Gastroesophageal sphincter (tissue), 3 donors: Measurements from ENCODE around the gene ERBB2.

Experiments used
- EP300 ChIP-seq: sonication (generic); formaldehyde crosslinking; IDR thresholded peaks from one replicate; pipeline ENCODE4 v1.6.1; 2017; ENCODE audit warnings: antibody characterized with exemption, mild to moderate bottlenecking
- POLR2A ChIP-seq, 2 donors: fragments of 450-650 bp; IDR thresholded peaks; one replicate each; pipeline ENCODE4 v1.6.1; 2017; ENCODE audit warnings: antibody characterized with exemption in 2 of 2, mild to moderate bottlenecking in 2 of 2, moderate library complexity in 1 of 2
- POLR2AphosphoS5 ChIP-seq: sonication (generic); formaldehyde crosslinking; IDR thresholded peaks from one replicate; pipeline ENCODE4 v1.6.1; 2017; ENCODE audit warnings: antibody characterized with exemption
- TF ChIP-seq, protein P1 (sequence below), 4 experiments: fragments of 200-600 bp in 2 of 4; fragments of 450-650 bp in 2 of 4; sonication (generic) in 1 of 4; IDR thresholded peaks; one replicate each; pipeline ENCODE4 v1.5.1; 2017 to 2019; ENCODE audit warnings: antibody characterized with exemption in 4 of 4, mild to moderate bottlenecking in 2 of 4, moderate library complexity in 2 of 4

DNA sequence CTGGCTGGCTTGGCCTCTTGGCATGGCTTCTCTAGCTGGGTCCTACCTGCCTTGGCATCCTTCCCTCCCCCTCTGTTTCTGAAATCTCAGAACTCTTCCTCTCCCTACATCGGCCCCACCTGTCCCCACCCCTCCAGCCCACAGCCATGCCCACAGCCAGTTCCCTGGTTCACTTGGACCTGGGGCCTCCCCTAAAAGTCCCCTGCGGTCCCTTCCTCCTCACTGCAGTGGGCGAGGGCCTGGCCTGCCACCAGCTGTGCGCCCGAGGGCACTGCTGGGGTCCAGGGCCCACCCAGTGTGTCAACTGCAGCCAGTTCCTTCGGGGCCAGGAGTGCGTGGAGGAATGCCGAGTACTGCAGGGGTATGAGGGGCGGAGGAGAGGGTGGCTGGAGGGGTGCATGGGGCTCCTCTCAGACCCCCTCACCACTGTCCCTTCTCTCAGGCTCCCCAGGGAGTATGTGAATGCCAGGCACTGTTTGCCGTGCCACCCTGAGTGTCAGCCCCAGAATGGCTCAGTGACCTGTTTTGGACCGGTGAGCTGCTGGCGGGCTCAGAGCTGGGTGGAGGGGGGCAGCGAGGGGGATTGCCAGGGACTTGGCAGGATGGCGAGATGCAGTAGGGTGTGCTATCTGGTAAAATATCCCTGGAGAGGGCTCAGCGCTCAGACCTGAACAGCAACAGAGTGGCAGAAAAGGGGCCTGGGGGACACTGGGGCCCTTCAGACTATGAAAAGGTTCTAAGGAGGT lies 16.4 kb downstream of the ERBB2 start:
- TF ChIP-seq POLR2A (IDR thresholded peaks at IDR 0.05) (no peak), EP300 (no peak), POLR2AphosphoS5 (no peak)
- TF ChIP-seq, protein P1, sequence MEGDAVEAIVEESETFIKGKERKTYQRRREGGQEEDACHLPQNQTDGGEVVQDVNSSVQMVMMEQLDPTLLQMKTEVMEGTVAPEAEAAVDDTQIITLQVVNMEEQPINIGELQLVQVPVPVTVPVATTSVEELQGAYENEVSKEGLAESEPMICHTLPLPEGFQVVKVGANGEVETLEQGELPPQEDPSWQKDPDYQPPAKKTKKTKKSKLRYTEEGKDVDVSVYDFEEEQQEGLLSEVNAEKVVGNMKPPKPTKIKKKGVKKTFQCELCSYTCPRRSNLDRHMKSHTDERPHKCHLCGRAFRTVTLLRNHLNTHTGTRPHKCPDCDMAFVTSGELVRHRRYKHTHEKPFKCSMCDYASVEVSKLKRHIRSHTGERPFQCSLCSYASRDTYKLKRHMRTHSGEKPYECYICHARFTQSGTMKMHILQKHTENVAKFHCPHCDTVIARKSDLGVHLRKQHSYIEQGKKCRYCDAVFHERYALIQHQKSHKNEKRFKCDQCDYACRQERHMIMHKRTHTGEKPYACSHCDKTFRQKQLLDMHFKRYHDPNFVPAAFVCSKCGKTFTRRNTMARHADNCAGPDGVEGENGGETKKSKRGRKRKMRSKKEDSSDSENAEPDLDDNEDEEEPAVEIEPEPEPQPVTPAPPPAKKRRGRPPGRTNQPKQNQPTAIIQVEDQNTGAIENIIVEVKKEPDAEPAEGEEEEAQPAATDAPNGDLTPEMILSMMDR (IDR thresholded peaks at IDR 0.05), result no peak
